RWPE1 (cell line): Measurements from ENCODE around the gene REXO2.
A peak's percentile ranks its signal among the peaks of the same experiment; 100 is the strongest.

Experiments
- CTCF ChIA-PET: fragments of 350-600 bp; sonication (Branson Sonifier 250); formaldehyde crosslinking; extraction: SDS; loops from one replicate; lab custom pipeline; 2021; lab: Yijun Ruan, JAX
- POLR2A ChIA-PET: fragments of 400-600 bp; formaldehyde crosslinking; extraction: SDS; loops from one replicate; lab custom pipeline; 2020; ENCODE audit warnings: antibody characterized with exemption; ENCODE audit not compliant: low non-redundant PET; lab: Yijun Ruan, JAX
- DNase-seq: peaks from one replicate; pipeline ENCODE4 v3.0.0; 2012; ENCODE audit warnings: low spot score
- H3K27ac ChIP-seq: fragments of 450-650 bp; 2 replicates; pipeline ENCODE4 v1.5.1; 2017
- CTCF ChIP-seq: fragments of 450-650 bp; conservative IDR thresholded peaks from 2 replicates; pipeline ENCODE4 v1.5.1; 2017; ENCODE audit warnings: low read depth, mild to moderate bottlenecking

The REXO2 gene

GRCh38 chr11:114413958-114414357, 25.3 kb upstream of the REXO2 start:
- POLR2A ChIA-PET, result no interaction called here
- no peak overlapping the region for H3K27ac ChIP-seq

GRCh38 chr11:114416441-114416961, 22.8 kb upstream of the REXO2 start:
- ChIA-PET CTCF (no interaction called here), POLR2A (interaction anchor here (0.5 kb wide), 1 partner anchor 17 kb away, joined by 3 read pairs; no protein-coding TSS in a partner anchor)

More at GRCh38 chr11:114413958-114414357, 25.3 kb upstream of the REXO2 start:
- TF ChIP-seq CTCF, result no peak
- CTCF ChIA-PET, result no interaction called here
- no peak for DNase-seq

GRCh38 chr11:114426280-114426679, 13.0 kb upstream of the REXO2 start:
- no peak for DNase-seq
- H3K27ac ChIP-seq, result no peak overlapping the region
- POLR2A ChIA-PET, result no interaction called here
- CTCF ChIA-PET, result no interaction called here
- TF ChIP-seq CTCF, result no peak

More at GRCh38 chr11:114416441-114416961, 22.8 kb upstream of the REXO2 start:
- DNase-seq, result peak; percentile 55
- H3K27ac ChIP-seq, result peak overlapping the region; percentile 27; the same call in 1 of the 2 replicates
- TF ChIP-seq CTCF, result no peak

- H3K27ac ChIP-seq, result no peak overlapping the region
- TF ChIP-seq CTCF, result no peak
- DNase-seq, result no peak
- CTCF ChIA-PET, result no interaction called here
- POLR2A ChIA-PET, result no interaction called here
These were observed 9.0 kb upstream of the REXO2 start for GRCh38 chr11:114430290-114430689.

GRCh38 chr11:114432893-114433292, 6.4 kb upstream of the REXO2 start:
- CTCF ChIA-PET, result no interaction called here
- POLR2A ChIA-PET, result no interaction called here
- no peak for TF ChIP-seq CTCF
- no peak overlapping the region for H3K27ac ChIP-seq
- no peak for DNase-seq

GRCh38 chr11:114433376-114433775, 5.9 kb upstream of the REXO2 start:
- CTCF ChIA-PET, result no interaction called here
- no peak for DNase-seq
- POLR2A ChIA-PET, result no interaction called here
- no peak for TF ChIP-seq CTCF
- H3K27ac ChIP-seq, result no peak overlapping the region
